DOHH2 (cell line): ENCODE measurements around the gene C6orf89.

Experiments used
- EZH2phosphoT487 ChIP-seq: fragments of 200-600 bp; sonication (generic); IDR thresholded peaks from 2 replicates; pipeline ENCODE4 v1.6.1; 2017; ENCODE audit warnings: borderline replicate concordance, mild to moderate bottlenecking, antibody characterized with exemption, low read length, moderate library complexity, mixed read lengths
- TF ChIP-seq, protein P1 (sequence below): fragments of 200-600 bp; sonication (generic); IDR thresholded peaks from one replicate; pipeline ENCODE4 v1.5.1; 2014; ENCODE audit warnings: antibody characterized with exemption, mild to moderate bottlenecking, low read depth, low read length; ENCODE audit not compliant: poor library complexity, severe bottlenecking

GRCh38 chr6:36973190-36973589, 87.4 kb downstream of the C6orf89 start:
- TF ChIP-seq, protein P1, sequence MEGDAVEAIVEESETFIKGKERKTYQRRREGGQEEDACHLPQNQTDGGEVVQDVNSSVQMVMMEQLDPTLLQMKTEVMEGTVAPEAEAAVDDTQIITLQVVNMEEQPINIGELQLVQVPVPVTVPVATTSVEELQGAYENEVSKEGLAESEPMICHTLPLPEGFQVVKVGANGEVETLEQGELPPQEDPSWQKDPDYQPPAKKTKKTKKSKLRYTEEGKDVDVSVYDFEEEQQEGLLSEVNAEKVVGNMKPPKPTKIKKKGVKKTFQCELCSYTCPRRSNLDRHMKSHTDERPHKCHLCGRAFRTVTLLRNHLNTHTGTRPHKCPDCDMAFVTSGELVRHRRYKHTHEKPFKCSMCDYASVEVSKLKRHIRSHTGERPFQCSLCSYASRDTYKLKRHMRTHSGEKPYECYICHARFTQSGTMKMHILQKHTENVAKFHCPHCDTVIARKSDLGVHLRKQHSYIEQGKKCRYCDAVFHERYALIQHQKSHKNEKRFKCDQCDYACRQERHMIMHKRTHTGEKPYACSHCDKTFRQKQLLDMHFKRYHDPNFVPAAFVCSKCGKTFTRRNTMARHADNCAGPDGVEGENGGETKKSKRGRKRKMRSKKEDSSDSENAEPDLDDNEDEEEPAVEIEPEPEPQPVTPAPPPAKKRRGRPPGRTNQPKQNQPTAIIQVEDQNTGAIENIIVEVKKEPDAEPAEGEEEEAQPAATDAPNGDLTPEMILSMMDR = no peak
- no peak for TF ChIP-seq EZH2phosphoT487
